ENCODE data around the gene ZAP70. TPM values are rescaled to one million over a fixed set of nuclear protein-coding genes. Genes with fewer than 3 reads are reported as not detected.

ZAP70 gene
- total RNA-seq, 1 donor from 2014 or later = 364 TPM

- intact Hi-C loops (cut with micrococcal nuclease) = no loop called here
These were observed 18.1 kb downstream of the ZAP70 start for GRCh38 chr2:97731274-97732020.

DNA sequence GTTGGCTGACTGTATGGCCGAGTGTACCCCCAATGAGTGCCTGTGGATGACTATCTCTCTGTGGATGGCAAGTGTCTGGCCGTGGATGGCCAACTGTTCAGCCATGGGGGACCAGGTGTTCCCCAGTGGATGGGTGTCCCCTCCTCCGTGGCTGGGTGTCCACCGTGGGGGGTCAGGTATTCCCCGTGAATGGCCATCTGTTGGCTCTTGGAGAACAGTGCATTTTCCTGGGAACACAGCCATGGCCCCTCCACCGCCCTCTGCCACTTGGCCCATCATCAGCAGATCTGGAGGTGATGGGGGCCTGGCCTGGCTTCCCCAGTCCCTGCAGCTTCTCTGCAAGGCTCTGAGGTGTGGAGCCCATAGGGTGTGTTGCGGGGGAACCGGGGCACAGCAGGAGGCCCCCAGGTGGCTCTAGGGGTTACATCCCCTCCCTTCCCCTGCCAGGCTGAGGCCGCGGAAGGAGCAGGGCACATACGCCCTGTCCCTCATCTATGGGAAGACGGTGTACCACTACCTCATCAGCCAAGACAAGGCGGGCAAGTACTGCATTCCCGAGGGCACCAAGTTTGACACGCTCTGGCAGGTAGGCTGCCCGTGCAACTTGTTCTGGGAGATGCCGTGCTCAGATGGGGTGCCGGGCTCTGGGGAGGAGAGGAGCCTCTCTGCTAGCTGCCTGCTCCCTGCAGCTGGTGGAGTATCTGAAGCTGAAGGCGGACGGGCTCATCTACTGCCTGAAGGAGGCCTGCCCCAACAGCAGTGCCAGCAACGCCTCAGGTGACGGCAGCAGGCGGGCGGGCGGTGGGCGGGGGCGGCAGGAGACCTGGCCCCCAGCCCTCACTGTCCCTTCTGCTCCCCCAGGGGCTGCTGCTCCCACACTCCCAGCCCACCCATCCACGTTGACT, 19.3 kb downstream of the ZAP70 start:
- intact Hi-C loops (cut with micrococcal nuclease) = no loop called here

DNA sequence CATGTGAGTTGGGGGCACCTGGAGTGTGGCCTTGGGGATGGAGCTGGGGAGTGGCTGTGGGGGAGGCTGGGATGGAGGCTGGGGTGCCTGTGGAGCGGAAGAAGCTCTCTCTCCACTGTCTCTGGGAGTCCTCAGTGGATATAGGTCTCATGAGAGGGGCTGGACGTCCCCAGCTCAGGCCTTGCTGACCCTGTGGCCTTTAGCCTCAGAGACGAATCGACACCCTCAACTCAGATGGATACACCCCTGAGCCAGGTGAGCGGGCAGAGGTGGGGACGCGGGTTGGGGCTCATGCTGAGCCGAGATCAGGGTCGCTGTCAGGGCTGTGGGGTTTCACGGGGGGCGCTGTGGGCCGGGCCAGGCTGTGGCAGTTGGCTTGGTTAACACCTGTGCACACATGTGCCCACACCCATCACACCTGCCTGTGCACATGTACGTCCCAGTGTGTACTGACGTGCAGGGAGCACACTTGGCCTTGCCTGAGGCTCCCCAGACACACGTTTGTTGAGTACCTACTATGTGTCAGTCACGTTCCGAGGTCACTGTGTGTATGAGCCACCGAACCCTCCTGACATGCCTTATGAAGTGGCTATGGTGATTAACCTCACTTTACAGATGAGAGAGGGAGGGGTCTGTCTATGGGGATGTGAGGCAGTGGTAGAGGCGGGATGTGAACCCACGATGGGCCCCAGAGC, 20.1 kb downstream of the ZAP70 start:
- intact Hi-C loops (cut with micrococcal nuclease) = no loop called here

GRCh38 chr2:97734061-97735051, 21.0 kb downstream of the ZAP70 start:
- intact Hi-C loops (cut with micrococcal nuclease) = no loop called here

- intact Hi-C loops (cut with micrococcal nuclease) = no loop called here
These were observed 21.8 kb downstream of the ZAP70 start for GRCh38 chr2:97735161-97735561.

DNA sequence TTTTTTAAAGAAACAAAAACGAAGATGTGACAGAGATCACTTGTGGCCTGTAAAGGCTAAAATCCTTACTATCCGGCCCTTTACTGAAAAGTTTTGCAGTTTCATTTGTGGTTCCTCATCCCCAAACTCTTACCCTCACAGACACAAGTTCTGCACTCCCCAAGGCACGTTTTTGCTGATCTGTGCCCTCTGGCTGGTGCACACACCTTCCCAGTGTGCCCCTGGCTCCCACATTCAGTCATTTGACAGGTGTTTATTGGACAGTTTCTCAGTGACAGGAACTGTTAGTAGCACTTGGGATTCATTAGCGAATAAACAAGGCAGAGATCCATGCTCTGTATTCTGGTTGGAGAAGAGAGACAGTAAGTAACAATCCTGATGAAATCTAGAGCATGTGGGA, 22.8 kb downstream of the ZAP70 start:
- intact Hi-C loops (cut with micrococcal nuclease) = no loop called here

GRCh38 chr2:97736608-97737330, 23.4 kb downstream of the ZAP70 start:
- intact Hi-C loops (cut with micrococcal nuclease) = no loop called here

DNA sequence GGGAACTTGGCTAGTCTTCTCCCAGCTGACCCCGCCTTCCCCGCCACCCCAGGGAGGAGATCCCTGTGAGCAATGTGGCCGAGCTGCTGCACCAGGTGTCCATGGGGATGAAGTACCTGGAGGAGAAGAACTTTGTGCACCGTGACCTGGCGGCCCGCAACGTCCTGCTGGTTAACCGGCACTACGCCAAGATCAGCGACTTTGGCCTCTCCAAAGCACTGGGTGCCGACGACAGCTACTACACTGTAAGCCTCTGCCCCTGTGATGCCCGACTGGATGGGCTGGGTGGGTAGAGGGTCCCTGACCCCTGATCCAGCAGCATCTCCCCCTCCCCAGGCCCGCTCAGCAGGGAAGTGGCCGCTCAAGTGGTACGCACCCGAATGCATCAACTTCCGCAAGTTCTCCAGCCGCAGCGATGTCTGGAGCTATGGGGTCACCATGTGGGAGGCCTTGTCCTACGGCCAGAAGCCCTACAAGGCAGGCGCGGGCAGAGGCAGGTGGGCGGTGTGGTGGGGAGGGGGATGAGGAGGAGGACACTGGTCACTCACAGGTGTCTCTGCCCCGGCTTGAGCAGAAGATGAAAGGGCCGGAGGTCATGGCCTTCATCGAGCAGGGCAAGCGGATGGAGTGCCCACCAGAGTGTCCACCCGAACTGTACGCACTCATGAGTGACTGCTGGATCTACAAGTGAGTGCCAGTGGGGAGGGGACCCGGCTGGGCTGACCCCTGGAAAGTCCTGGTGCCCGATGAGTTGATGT, 24.2 kb downstream of the ZAP70 start:
- intact Hi-C loops (cut with micrococcal nuclease) = no loop called here

DNA sequence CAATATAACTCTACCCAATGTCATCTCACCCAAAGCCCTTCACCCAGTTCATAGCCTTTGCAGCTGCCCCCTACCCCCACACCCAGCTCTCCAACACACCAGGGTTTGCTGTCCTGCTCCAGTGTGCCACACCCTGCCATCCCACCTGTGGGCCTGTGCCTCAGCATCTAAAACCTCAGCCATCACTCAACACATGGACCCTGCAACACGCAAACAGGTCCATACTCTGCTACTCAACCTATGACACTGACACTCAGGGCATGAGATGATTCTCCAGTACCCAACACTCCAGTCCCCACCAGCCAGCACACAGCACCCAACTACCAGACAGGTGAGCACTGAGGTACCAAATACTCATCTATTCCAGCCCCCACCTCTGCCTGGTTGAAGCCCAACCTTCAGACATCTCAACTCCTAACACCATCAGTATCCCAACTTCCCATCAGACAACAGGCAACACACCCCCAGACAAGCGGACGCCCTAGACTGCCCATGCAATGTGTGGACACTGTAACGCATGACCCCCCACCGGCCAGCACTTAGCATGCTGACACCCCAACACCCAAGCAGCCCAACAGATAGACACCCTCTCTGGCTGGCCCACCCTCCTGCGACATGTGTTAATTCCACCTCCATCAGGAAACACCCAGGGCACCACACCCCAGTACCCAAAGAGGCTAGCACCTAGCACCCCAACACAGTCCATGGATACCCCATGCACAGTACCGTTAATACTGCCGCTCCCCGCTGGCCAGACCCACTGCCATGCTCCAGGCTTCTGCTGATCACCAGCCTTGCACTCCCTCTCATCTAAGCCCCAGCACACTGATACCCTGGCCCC, 25.0 kb downstream of the ZAP70 start:
- intact Hi-C loops (cut with micrococcal nuclease) = no loop called here

DNA sequence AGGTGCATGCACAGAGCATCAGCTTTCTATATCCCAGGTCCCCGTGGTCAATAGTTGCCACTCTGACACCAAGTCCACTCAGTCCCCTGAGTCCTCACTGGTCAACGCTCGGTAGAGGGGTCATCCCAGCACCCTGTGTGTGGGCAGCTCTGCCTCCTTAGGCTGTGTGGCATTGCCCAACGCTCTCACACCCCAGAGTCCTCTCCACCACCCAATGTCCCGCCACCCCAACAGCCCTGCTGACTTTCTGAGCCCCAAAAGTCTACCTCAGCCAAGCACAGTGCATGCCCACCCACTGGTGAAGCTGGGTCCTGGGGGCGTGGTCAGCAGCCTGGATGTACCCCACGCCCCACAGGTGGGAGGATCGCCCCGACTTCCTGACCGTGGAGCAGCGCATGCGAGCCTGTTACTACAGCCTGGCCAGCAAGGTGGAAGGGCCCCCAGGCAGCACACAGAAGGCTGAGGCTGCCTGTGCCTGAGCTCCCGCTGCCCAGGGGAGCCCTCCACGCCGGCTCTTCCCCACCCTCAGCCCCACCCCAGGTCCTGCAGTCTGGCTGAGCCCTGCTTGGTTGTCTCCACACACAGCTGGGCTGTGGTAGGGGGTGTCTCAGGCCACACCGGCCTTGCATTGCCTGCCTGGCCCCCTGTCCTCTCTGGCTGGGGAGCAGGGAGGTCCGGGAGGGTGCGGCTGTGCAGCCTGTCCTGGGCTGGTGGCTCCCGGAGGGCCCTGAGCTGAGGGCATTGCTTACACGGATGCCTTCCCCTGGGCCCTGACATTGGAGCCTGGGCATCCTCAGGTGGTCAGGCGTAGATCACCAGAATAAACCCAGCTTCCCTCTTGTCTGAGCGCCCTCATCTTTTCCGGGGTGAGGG, 25.9 kb downstream of the ZAP70 start:
- intact Hi-C loops (cut with micrococcal nuclease) = no loop called here

DNA sequence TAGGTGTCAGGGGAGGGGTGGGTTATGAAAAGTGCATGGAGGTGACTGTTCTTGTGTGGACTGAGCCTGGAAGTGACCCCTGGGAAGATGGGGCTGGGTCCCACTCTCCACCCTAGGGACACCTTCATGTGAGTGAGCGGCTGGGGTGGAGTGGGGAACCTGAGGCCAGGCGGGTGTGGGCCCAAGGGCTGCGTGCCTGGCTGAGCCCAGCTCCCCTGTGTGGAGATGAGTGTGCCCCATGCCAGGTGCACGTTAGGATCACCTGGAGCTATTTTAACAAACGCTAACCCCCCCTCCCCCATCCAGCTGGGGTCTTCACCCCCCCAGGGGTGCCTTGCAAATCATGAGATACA, 26.5 kb downstream of the ZAP70 start:
- intact Hi-C loops (cut with micrococcal nuclease) = loop anchor here (1.0 to 5.0 kb wide), 2 partner anchors 257 to 645 kb away; partner anchors contain the start of gene TMEM131

DNA sequence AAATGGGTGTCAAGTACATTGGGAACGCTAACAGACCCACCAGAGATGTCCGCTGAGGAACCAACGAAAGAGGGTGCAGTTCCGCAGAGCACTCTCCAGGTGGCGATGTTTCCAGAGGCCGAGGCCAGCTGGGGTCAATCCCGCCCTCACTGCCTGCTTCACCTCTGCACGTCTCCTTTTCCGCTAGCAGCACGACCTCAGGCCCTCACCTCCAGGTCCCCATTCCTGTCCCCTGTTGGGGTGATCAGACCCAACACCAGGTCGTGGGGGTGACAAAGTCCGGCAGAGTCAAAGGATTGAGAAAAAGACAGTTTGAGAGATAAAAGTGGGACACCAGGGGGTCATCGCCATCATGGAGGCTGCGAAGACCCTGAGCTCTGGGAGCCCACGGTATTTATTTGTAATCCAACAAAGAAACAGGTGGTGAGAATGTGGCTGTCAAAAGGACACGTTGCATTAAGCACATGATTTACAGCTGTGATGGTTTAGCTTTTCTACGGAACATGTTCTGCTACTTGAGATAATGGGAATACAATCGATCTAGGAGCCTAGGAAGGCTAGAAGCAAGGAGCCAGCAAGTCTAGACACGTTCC, 27.3 kb downstream of the ZAP70 start:
- intact Hi-C loops (cut with micrococcal nuclease) = loop anchor here (1.0 to 5.0 kb wide), 2 partner anchors 257 to 645 kb away; partner anchors contain the start of gene TMEM131

- intact Hi-C loops (cut with micrococcal nuclease) = loop anchor here (5.0 kb wide), 1 partner anchor 256 kb away; the partner anchor contains the start of gene TMEM131
These were observed 27.9 kb downstream of the ZAP70 start for GRCh38 chr2:97741251-97741650.

DNA sequence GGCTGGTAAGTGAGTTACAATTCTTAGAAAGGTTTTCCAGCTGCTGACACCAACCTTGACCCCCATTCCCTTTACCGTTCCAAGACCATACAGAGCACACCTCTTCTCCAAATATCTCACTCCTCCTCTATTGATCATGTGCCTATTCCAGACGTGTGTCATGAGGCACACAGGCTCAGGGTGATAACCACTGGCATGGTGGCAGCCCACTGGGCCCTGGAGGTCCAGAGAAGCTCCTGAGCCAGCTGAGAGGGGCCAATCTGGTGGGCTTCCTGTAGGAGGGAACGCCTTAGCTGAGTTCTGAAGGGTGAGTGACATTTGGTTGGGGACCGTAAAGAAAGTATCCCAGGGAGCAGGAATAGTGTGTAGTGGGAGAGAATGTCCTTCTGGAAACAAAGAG, 28.3 kb downstream of the ZAP70 start:
- intact Hi-C loops (cut with micrococcal nuclease) = loop anchor here (5.0 kb wide), 1 partner anchor 256 kb away; the partner anchor contains the start of gene TMEM131

GRCh38 chr2:97742381-97742847, 29.0 kb downstream of the ZAP70 start:
- intact Hi-C loops (cut with micrococcal nuclease) = loop anchor here (5.0 kb wide), 1 partner anchor 255 kb away; the partner anchor contains the start of gene TMEM131

- intact Hi-C loops (cut with micrococcal nuclease) = loop anchor here (5.0 kb wide), 1 partner anchor 253 kb away; the partner anchor contains the start of gene TMEM131
These were observed 30.5 kb downstream of the ZAP70 start for GRCh38 chr2:97743913-97744312.
